ENCODE results near the gene ALOX12B. TPM values are rescaled to one million over a fixed set of nuclear protein-coding genes. Genes with fewer than 3 reads are reported as not detected.
A peak's percentile ranks its signal among the peaks of the same experiment; 100 is the strongest.

ALOX12B gene
- total RNA-seq = not detected

- DNase-seq = no peak
Measured at GRCh38 chr17:8087075-8087951, at the start of gene ALOX12B. ALOX12B (minus strand) TSS chr17:8087716; CDS start chr17:8087442, 274 bp downstream.

GRCh38 chr17:8133941-8134340, 46.4 kb upstream of the ALOX12B start:
- DNase-seq = no peak

- DNase-seq = no peak
Measured at GRCh38 chr17:8133399-8133798, 45.9 kb upstream of the ALOX12B start.

GRCh38 chr17:8131844-8132441, 44.4 kb upstream of the ALOX12B start:
- no peak for DNase-seq

- no peak for DNase-seq
Measured at GRCh38 chr17:8128125-8128784, 40.7 kb upstream of the ALOX12B start.

- DNase-seq = peak; percentile 20
Measured at GRCh38 chr17:8126491-8127066, 39.1 kb upstream of the ALOX12B start.

GRCh38 chr17:8125947-8126490, 38.5 kb upstream of the ALOX12B start:
- no peak for DNase-seq

GRCh38 chr17:8125154-8125946, 37.8 kb upstream of the ALOX12B start:
- DNase-seq = peak; percentile 80

GRCh38 chr17:8124350-8125153, 37.0 kb upstream of the ALOX12B start:
- DNase-seq = no peak

- DNase-seq = no peak
Measured at GRCh38 chr17:8123695-8124349, 36.3 kb upstream of the ALOX12B start, which contains the start of gene HES7. HES7 (minus strand) TSS chr17:8124106; CDS start chr17:8124084, 22 bp downstream.

- peak; percentile 24 for DNase-seq
Measured at GRCh38 chr17:8122924-8123694, 35.6 kb upstream of the ALOX12B start.

- DNase-seq = no peak
Measured at GRCh38 chr17:8122422-8122923, 35.0 kb upstream of the ALOX12B start.

GRCh38 chr17:8121681-8122421, 34.3 kb upstream of the ALOX12B start:
- DNase-seq = no peak

GRCh38 chr17:8121407-8121680, 33.8 kb upstream of the ALOX12B start:
- no peak for DNase-seq

- peak; percentile 42 for DNase-seq
Measured at GRCh38 chr17:8120520-8121406, 33.2 kb upstream of the ALOX12B start.

- DNase-seq = peak; percentile 69
Measured at GRCh38 chr17:8119581-8120519, 32.3 kb upstream of the ALOX12B start.

Measured in effector CD4-positive, alpha-beta T cell (primary cell).